Prostate gland (tissue), 2 donors: Measurements from ENCODE around the gene ZNF32. TPM values are rescaled to one million over a fixed set of nuclear protein-coding genes. Genes with fewer than 3 reads are reported as not detected.

Source experiments
- DNase-seq: peaks from one replicate; pipeline ENCODE4 v3.0.0-alpha.2; 2019; ENCODE audit warnings: low spot score
- H3K27ac ChIP-seq, 2 donors: fragments of 200-600 bp; sonication (generic); 2 replicates each; pipeline ENCODE4 v1.5.1; 2017 to 2019
- H3K27me3 ChIP-seq: fragments of 200-600 bp; sonication (generic); replicated peaks from 2 replicates; pipeline ENCODE4 v1.5.1; 2019; ENCODE audit not compliant: insufficient read depth
- H3K36me3 ChIP-seq, 2 donors: fragments of 200-600 bp; sonication (generic); 1 replicate in 1 of 2; 2 replicates in 1 of 2; pipeline versions ENCODE4 v1.5.1 to v1.8.1; 2017 to 2019
- H3K4me1 ChIP-seq: fragments of 200-600 bp; sonication (generic); replicated peaks from 2 replicates; pipeline ENCODE4 v1.5.1; 2019
- H3K4me3 ChIP-seq, 2 donors: fragments of 200-600 bp; sonication (generic); 2 replicates each; pipeline ENCODE4 v1.5.1; 2017 to 2019
- H3K9me3 ChIP-seq: fragments of 200-600 bp; sonication (generic); 2 replicates; pipeline ENCODE4 v1.5.1; 2017
- POLR2A ChIP-seq: fragments of 450-650 bp; IDR thresholded peaks from one replicate; pipeline ENCODE4 v1.6.1; 2016; ENCODE audit warnings: antibody characterized with exemption, mild to moderate bottlenecking
- POLR2AphosphoS5 ChIP-seq: sonication (generic); formaldehyde crosslinking; IDR thresholded peaks from one replicate; pipeline ENCODE4 v1.6.1; 2017; ENCODE audit warnings: antibody characterized with exemption
- WGBS: methylation state at CpG from one replicate; pipeline ENCODE4 v1.1.5; 2018; 5-methylcytosine and 5-hydroxymethylcytosine counted together
- intact Hi-C: fragments of 100-400 bp; cut with DNase I; formaldehyde crosslinking; loops from one replicate; pipeline ENCODE4 v1.14.2; 2022
- total RNA-seq, 2 donors: library from RNA; depleted of rRNA; stranded (reverse); fragments of >200 nt; gene quantifications; one replicate each; pipeline ENCODE4 v1.1.0, GENCODE V29; 2016
- TF ChIP-seq, protein P1 (sequence below), 4 experiments: fragments of 200-600 bp in 2 of 4; fragments of 450-650 bp in 2 of 4; sonication (generic) in 2 of 4; IDR thresholded peaks; 1 replicate in 3 of 4; 2 replicates in 1 of 4; pipeline ENCODE4 v1.5.1; 2016 to 2019; ENCODE audit warnings: antibody characterized with exemption in 4 of 4, mild to moderate bottlenecking in 2 of 4, moderate library complexity in 2 of 4

ZNF32 gene
- total RNA-seq, 2 donors from 2014 or later, result 31.6 to 52.8 TPM

DNA sequence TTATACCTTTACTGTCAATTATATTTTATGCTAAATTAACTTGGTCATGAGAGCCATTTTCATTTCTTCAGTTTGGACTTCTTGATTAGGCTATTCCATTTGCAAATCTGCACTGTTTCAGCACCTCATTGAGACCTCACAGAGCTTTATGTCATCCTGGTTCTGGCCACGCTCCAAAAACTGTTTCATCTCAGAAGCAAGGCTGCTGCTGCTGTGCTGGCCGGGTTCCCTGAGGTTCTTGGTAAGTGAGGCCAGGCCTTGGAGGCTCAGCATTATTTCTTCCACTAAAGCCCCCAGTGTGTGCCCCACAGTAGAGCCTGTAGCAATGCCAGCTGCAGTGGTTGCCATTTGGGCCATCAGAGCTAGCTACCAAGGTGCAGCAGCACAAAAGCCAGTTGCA lies 50.2 kb downstream of the ZNF32 start:
- 51% methylated on average over 2 of the region's 2 CpGs for WGBS

DNA sequence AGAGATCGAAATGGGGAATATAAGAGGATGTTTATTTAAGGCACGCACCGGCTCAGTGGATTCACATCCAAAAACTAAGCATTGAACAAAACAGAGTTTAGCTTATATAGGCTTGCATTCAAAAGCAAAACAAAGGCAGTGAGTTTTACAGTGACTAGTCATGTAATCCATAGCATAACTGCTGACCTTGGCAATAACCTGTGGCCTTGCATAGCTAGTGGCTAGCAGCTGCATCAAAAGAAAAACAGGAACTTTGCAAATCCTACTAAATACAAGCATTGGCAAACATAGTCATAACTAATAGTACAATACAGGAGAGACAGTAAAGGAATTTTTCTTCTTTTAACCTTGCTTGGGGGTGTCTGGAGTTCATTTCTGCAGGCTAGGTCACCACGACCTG lies 52.1 kb downstream of the ZNF32 start:
- H3K9me3 ChIP-seq, result no peaks in the 10 kb centered on the region
- H3K4me3 ChIP-seq, result no peak overlapping the region
- WGBS, result 73% methylated on average over 4 of the region's 4 CpGs
- intact Hi-C loops, result no loop called here
- H3K27me3 ChIP-seq, result no peaks in the 10 kb centered on the region
- TF ChIP-seq, protein P1, sequence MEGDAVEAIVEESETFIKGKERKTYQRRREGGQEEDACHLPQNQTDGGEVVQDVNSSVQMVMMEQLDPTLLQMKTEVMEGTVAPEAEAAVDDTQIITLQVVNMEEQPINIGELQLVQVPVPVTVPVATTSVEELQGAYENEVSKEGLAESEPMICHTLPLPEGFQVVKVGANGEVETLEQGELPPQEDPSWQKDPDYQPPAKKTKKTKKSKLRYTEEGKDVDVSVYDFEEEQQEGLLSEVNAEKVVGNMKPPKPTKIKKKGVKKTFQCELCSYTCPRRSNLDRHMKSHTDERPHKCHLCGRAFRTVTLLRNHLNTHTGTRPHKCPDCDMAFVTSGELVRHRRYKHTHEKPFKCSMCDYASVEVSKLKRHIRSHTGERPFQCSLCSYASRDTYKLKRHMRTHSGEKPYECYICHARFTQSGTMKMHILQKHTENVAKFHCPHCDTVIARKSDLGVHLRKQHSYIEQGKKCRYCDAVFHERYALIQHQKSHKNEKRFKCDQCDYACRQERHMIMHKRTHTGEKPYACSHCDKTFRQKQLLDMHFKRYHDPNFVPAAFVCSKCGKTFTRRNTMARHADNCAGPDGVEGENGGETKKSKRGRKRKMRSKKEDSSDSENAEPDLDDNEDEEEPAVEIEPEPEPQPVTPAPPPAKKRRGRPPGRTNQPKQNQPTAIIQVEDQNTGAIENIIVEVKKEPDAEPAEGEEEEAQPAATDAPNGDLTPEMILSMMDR (IDR thresholded peaks at IDR 0.05), result no peak
- TF ChIP-seq POLR2A (no peak), POLR2AphosphoS5 (no peak)
- H3K27ac ChIP-seq, result no peak overlapping the region
- H3K4me1 ChIP-seq, result no peaks in the 10 kb centered on the region
- no peak for DNase-seq
- no peaks in the 10 kb centered on the region for H3K36me3 ChIP-seq

More for the DNA sequence above, 50.2 kb downstream of the ZNF32 start:
- Histone ChIP-seq H3K9me3 (no peaks in the 10 kb centered on the region), H3K4me3 (no peak overlapping the region), H3K4me1 (no peaks in the 10 kb centered on the region), H3K36me3 (no peaks in the 10 kb centered on the region), H3K27ac (no peak overlapping the region), H3K27me3 (no peaks in the 10 kb centered on the region)
- DNase-seq, result no peak
- TF ChIP-seq, protein P1 (IDR thresholded peaks at IDR 0.05), result no peak
- TF ChIP-seq POLR2AphosphoS5 (no peak), POLR2A (no peak)
- intact Hi-C loops, result no loop called here

DNA sequence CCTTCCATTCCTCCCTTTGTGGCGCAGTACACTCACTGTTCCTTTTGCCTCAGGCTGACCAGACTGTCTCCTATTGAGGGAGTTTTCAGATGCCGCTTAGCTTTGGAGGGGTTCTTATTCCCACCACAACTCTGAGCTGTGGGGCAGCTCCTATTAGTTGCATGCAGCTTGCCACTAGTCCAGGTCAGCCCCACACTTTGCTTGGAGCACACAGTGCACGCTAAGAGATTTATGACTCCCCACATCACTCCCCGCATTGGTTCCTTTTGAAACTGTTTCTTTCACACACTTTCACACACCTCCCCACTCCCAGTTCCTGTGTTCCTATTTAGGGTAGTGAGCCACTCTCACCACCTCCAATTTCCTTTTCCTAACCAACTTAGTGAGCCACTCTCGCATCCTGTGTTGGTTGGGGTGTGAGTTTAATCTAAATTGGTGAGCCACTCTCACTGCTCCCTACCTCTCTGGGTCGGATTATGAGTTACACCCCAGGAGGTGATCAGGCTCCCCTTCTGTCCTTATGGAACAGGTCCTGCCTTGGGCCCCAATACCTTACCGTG lies 52.9 kb downstream of the ZNF32 start:
- no peak for DNase-seq
- 74% methylated on average over 7 of the region's 7 CpGs for WGBS
- Histone ChIP-seq H3K27me3 (no peaks in the 10 kb centered on the region), H3K27ac (no peak overlapping the region), H3K4me3 (no peak overlapping the region), H3K4me1 (no peaks in the 10 kb centered on the region), H3K9me3 (no peaks in the 10 kb centered on the region), H3K36me3 (no peaks in the 10 kb centered on the region)
- TF ChIP-seq POLR2A (no peak), POLR2AphosphoS5 (no peak)
- TF ChIP-seq, protein P1 (IDR thresholded peaks at IDR 0.05), result no peak
- intact Hi-C loops, result no loop called here

DNA sequence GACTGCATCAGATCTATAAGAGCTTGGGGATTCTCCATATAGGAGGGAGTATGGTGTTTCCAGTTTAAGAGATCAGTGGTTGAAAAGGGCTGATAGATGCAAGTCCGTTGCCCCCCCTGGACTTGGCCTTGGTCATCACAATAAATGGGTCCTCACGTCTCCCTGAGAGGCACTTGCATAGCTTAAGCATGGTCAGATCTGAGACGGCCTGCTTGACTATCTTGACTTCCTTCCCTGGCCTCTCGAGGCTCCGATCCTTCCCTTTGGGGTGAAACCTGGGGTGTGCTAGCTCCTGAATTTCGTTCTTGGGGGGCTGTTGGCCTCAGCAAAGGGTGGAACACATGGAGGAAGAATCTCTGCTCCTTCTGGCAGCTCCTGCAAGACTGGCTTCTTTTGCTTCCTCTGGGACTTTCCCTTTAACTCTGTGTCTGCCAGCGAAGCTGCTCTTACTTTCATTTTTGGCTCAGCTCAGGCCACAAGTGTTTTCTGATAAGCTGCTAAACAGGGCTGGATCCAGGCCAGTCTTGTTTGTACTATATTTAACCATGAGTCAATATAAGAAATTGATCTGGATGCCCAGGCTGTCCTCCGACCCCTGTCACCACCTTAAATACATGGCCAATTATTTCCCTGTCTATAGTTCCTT lies 53.6 kb downstream of the ZNF32 start:
- H3K27ac ChIP-seq, result no peak overlapping the region
- H3K4me3 ChIP-seq, result no peak overlapping the region
- intact Hi-C loops, result no loop called here
- no peaks in the 10 kb centered on the region for H3K4me1 ChIP-seq
- TF ChIP-seq, protein P1 (IDR thresholded peaks at IDR 0.05), result no peak
- TF ChIP-seq POLR2A, result no peak
- TF ChIP-seq POLR2AphosphoS5, result no peak
- no peaks in the 10 kb centered on the region for H3K27me3 ChIP-seq
- WGBS, result 51% methylated on average over 8 of the region's 8 CpGs
- H3K36me3 ChIP-seq, result no peaks in the 10 kb centered on the region
- no peak for DNase-seq
- H3K9me3 ChIP-seq, result no peaks in the 10 kb centered on the region

Other genes starting within 250 kb of the ZNF32 start
- gene HNRNPF, start 239.7 kb downstream of the ZNF32 start, total RNA-seq, result 100 to 1,000 TPM; 175 to 199 TPM
- 10 to 100 TPM in 1 of 2 donors, 1 to 10 TPM in 1; 6.6 to 12.5 TPM for gene ZNF487, start 211.8 kb downstream of the ZNF32 start, total RNA-seq
- 1 to 10 TPM; 4.3 to 6.8 TPM for gene ZNF239, start 74.3 kb downstream of the ZNF32 start, total RNA-seq
- gene ZNF485, start 42.4 kb downstream of the ZNF32 start, total RNA-seq, result 10 to 100 TPM in 1 of 2 donors, 1 to 10 TPM in 1; 6.9 to 16.1 TPM